ENCODE results near the gene ELN. TPM values are rescaled to one million over a fixed set of nuclear protein-coding genes. Genes with fewer than 3 reads are reported as not detected.

ELN gene
- total RNA-seq, 2 donors from 2014 or later = 1,484 to 3,836 TPM

- ATAC-seq (ENCODE audit: insufficient number of reproducible peaks, low FRiP score, low read depth) (no peak), DNase-seq (ENCODE audit: low spot score) (no peak)
- H3K27ac ChIP-seq = no peak overlapping the region
- no peaks in the 10 kb centered on the region for H3K27me3 ChIP-seq (replicated peaks; ENCODE audit: insufficient read depth)
- peaks cover 88% of the 10 kb centered on the region for H3K36me3 ChIP-seq
- H3K4me3 ChIP-seq = no peak overlapping the region
- peaks cover 7 to 52% of the 10 kb centered on the region in 2 donors for H3K4me1 ChIP-seq (ENCODE audit: control insufficient read depth in 1 of 2, low read depth in 2 of 2)
- no peaks in the 10 kb centered on the region for H3K9me3 ChIP-seq
- TF ChIP-seq CTCF (IDR thresholded peaks at IDR 0.05) = no peak
Measured at GRCh38 chr7:74053589-74054186, 25.7 kb downstream of the ELN start.

- Histone ChIP-seq H3K4me1 (ENCODE audit: control insufficient read depth in 1 of 2, low read depth in 2 of 2) (peaks cover 14 to 69% of the 10 kb centered on the region in 2 donors), H3K4me3 (no peak overlapping the region), H3K27ac (peak overlapping the region; percentile 66 to 82), H3K36me3 (peaks cover 88% of the 10 kb centered on the region), H3K9me3 (no peaks in the 10 kb centered on the region), H3K27me3 (replicated peaks; ENCODE audit: insufficient read depth) (no peaks in the 10 kb centered on the region)
- ATAC-seq (ENCODE audit: insufficient number of reproducible peaks, low FRiP score, low read depth) (no peak), DNase-seq (ENCODE audit: low spot score) (no peak)
- no peak for TF ChIP-seq CTCF (IDR thresholded peaks at IDR 0.05)
Measured at GRCh38 chr7:74056096-74056915, 28.3 kb downstream of the ELN start.

- TF ChIP-seq CTCF (IDR thresholded peaks at IDR 0.05) = no peak
- Histone ChIP-seq H3K36me3 (peaks cover 84% of the 10 kb centered on the region), H3K4me3 (no peak overlapping the region), H3K4me1 (ENCODE audit: control insufficient read depth in 1 of 2, low read depth in 2 of 2) (peaks cover 14 to 66% of the 10 kb centered on the region in 2 donors), H3K9me3 (no peaks in the 10 kb centered on the region), H3K27me3 (replicated peaks; ENCODE audit: insufficient read depth) (no peaks in the 10 kb centered on the region), H3K27ac (peak overlapping the region; percentile 66 to 82)
- ATAC-seq (ENCODE audit: insufficient number of reproducible peaks, low FRiP score, low read depth) = no peak
- DNase-seq (ENCODE audit: low spot score) = no peak
Measured at GRCh38 chr7:74057216-74057925, 29.4 kb downstream of the ELN start.

GRCh38 chr7:74057987-74058386 lies 30.0 kb downstream of the ELN start:
- no peak for TF ChIP-seq CTCF (IDR thresholded peaks at IDR 0.05)

GRCh38 chr7:74058486-74058885 lies 30.5 kb downstream of the ELN start:
- Histone ChIP-seq H3K4me1 (ENCODE audit: control insufficient read depth in 1 of 2, low read depth in 2 of 2) (peaks cover 14 to 77% of the 10 kb centered on the region in 2 donors), H3K9me3 (no peaks in the 10 kb centered on the region), H3K36me3 (peaks cover 86% of the 10 kb centered on the region), H3K4me3 (no peak overlapping the region), H3K27me3 (replicated peaks; ENCODE audit: insufficient read depth) (no peaks in the 10 kb centered on the region), H3K27ac (peak overlapping the region; percentile 66 to 82)
- no peak for TF ChIP-seq CTCF (IDR thresholded peaks at IDR 0.05)
- DNase-seq (ENCODE audit: low spot score) (no peak), ATAC-seq (ENCODE audit: insufficient number of reproducible peaks, low FRiP score, low read depth) (no peak)

More at GRCh38 chr7:74057987-74058386, 30.0 kb downstream of the ELN start:
- Histone ChIP-seq H3K9me3 (no peaks in the 10 kb centered on the region), H3K27ac (peak overlapping the region; percentile 66 to 82), H3K36me3 (peaks cover 86% of the 10 kb centered on the region), H3K4me3 (no peak overlapping the region), H3K27me3 (replicated peaks; ENCODE audit: insufficient read depth) (no peaks in the 10 kb centered on the region), H3K4me1 (ENCODE audit: control insufficient read depth in 1 of 2, low read depth in 2 of 2) (peaks cover 14 to 72% of the 10 kb centered on the region in 2 donors)
- no peak for ATAC-seq (ENCODE audit: insufficient number of reproducible peaks, low FRiP score, low read depth)
- no peak for DNase-seq (ENCODE audit: low spot score)

Measured in thoracic aorta (tissue), 2 donors.